ENCODE data around the gene CD160.
"Not testable (repeated sequence)": the region's sequence is repeated elsewhere in the genome, so short reads cannot be mapped to it uniquely, and the experiment has no call there.

GRCh38 chr1:145718465-145718864 lies 834 bp upstream of the CD160 start:
- TF ChIP-seq ZNF24 (IDR thresholded peaks at IDR 0.05); EED (IDR thresholded peaks at IDR 0.05; ENCODE audit: low read depth); BMI1 (IDR thresholded peaks at IDR 0.05; ENCODE audit: borderline replicate concordance); CTCF (IDR thresholded peaks at IDR 0.05 in 2 of 3, conservative IDR thresholded peaks at IDR 0.05 in 1 of 3; ENCODE audit: control insufficient read depth in 2 of 3, extremely low read depth in 1 of 3, insufficient read depth in 1 of 3, low read depth in 3 of 3, low read length in 3 of 3); POLR2A (IDR thresholded peaks at IDR 0.05; ENCODE audit: low read depth, low read length): not testable (repeated sequence)

All from GM12878 (cell line).